DMS114 treated with DMSO at 0.1 percent for 48 hours (cell line): ENCODE results near the gene RUSF1.
A peak's percentile ranks its signal among the peaks of the same experiment; 100 is the strongest.

ENCODE experiments used
- DNase-seq: peaks from one replicate; lab custom pipeline; 2025; ENCODE audit not compliant: unreplicated experiment; lab: John Stamatoyannopoulos, UW

The RUSF1 gene

GRCh38 chr16:31471875-31472708 lies 36.1 kb downstream of the RUSF1 start, which contains the start of gene TGFB1I1:
TSS of gene TGFB1I1 (plus strand) at chr16:31472152. CDS start at chr16:31472189, 37 bp downstream.
- DNase-seq = no peak

- DNase-seq = no peak
These were observed 36.8 kb downstream of the RUSF1 start for GRCh38 chr16:31471241-31471874.

GRCh38 chr16:31470615-31471014 lies 37.6 kb downstream of the RUSF1 start:
- no peak for DNase-seq

GRCh38 chr16:31467858-31468257 lies 40.3 kb downstream of the RUSF1 start:
- DNase-seq = no peak

GRCh38 chr16:31467151-31467773 lies 40.9 kb downstream of the RUSF1 start:
- DNase-seq = no peak

GRCh38 chr16:31466381-31466841 lies 41.8 kb downstream of the RUSF1 start:
- DNase-seq = no peak

- DNase-seq = no peak
These were observed 42.3 kb downstream of the RUSF1 start for GRCh38 chr16:31465788-31466370.

- no peak for DNase-seq
These were observed 43.4 kb downstream of the RUSF1 start for GRCh38 chr16:31464781-31465260.

GRCh38 chr16:31464348-31464769 lies 43.8 kb downstream of the RUSF1 start:
- no peak for DNase-seq

- DNase-seq = no peak
These were observed 46.0 kb downstream of the RUSF1 start for GRCh38 chr16:31461921-31462804.

- DNase-seq = no peak
These were observed 46.8 kb downstream of the RUSF1 start for GRCh38 chr16:31461201-31461920.

- DNase-seq = peak; percentile 17
These were observed 47.6 kb downstream of the RUSF1 start for GRCh38 chr16:31460582-31461002.

GRCh38 chr16:31459687-31460581 lies 48.3 kb downstream of the RUSF1 start:
- DNase-seq = peak; percentile 96

- peak; percentile 95 for DNase-seq
These were observed 49.1 kb downstream of the RUSF1 start, which contains the start of gene ARMC5 for GRCh38 chr16:31458844-31459686. TSS of gene ARMC5 (plus strand) at chr16:31459501. CDS start at chr16:31459525, 24 bp downstream.

GRCh38 chr16:31458073-31458843 lies 49.9 kb downstream of the RUSF1 start:
- DNase-seq = no peak

GRCh38 chr16:31456988-31457360 lies 51.2 kb downstream of the RUSF1 start:
- DNase-seq = no peak
